Pancreas (tissue), 10 donors: Measurements from ENCODE around the gene C5AR1. TPM values are rescaled to one million over a fixed set of nuclear protein-coding genes. Genes with fewer than 3 reads are reported as not detected.
A peak's percentile ranks its signal among the peaks of the same experiment; 100 is the strongest.
"Not testable (repeated sequence)": the region's sequence is repeated elsewhere in the genome, so short reads cannot be mapped to it uniquely, and the experiment has no call there.

Source experiments
- ATAC-seq, 4 donors: fragments of 200-7000 bp; cut with Tn5 transposase; one replicate each; pipeline versions ENCODE4 v1.8.0 to v1.9.1; 2020; ENCODE audit warnings: mild to moderate bottlenecking in 4 of 4, moderate library complexity in 4 of 4
- DNase-seq, 6 donors: peaks; one replicate each; pipeline ENCODE4 v3.0.0-alpha.2; 2020
- FAIRE-seq: peaks from 2 replicates; lab custom pipeline; 2012; peaks lifted over from hg19 to GRCh38; lab: Jason Lieb, UNC
- H3K27ac ChIP-seq, 4 donors: fragments of 200-600 bp; sonication (generic); 1 replicate in 3 of 4; 2 replicates in 1 of 4; pipeline versions ENCODE4 v1.5.0 to v1.8.0; 2020
- H3K27me3 ChIP-seq, 4 donors: fragments of 200-600 bp; one replicate each; pipeline ENCODE4 v1.8.0; 2021
- H3K36me3 ChIP-seq, 3 donors: fragments of 200-600 bp; sonication (generic) in 1 of 3; one replicate each; pipeline versions ENCODE4 v1.5.0 to v1.8.0; 2020 to 2021
- H3K4me1 ChIP-seq, 3 donors: fragments of 200-600 bp; one replicate each; pipeline ENCODE4 v1.8.0; 2021
- H3K4me3 ChIP-seq, 4 donors: fragments of 200-600 bp; sonication (generic) in 2 of 4; one replicate each; pipeline versions ENCODE4 v1.5.0 to v1.8.0; 2020 to 2021
- H3K9me3 ChIP-seq, 4 donors: fragments of 200-600 bp; one replicate each; pipeline ENCODE4 v1.8.0; 2021
- CTCF ChIP-seq, 4 donors: fragments of 200-600 bp; sonication (generic) in 3 of 4; IDR thresholded peaks; one replicate each; pipeline versions ENCODE4 v1.5.0 to v1.8.0; 2021; ENCODE audit warnings: antibody characterized with exemption in 4 of 4
- WGBS, 2 donors: extraction: QIAGEN DNeasy Blood & Tissue Kit; methylation state at CpG; one replicate each; pipeline ENCODE4 v1.1.7; 2013; 5-methylcytosine and 5-hydroxymethylcytosine counted together
- intact Hi-C, 3 donors: fragments of 100-400 bp; cut with DNase I; formaldehyde crosslinking; loops; one replicate each; pipeline versions ENCODE4 v1.11.1 to v1.14.2; 2022
- polyA plus RNA-seq, 2 donors: library from polyadenylated mRNA; stranded (reverse); fragments of 200-250 nt; gene quantifications; one replicate each; pipeline ENCODE4 v1.2.3, GENCODE V29; 2013
- total RNA-seq, 6 donors: library from RNA; stranded (reverse); fragmentation: NEBNext Ultra II Directional in 4 of 6; extraction: Animal tissue kit (Norgen Biotek cat#: 25700) in 4 of 6; gene quantifications; one replicate each; pipeline versions ENCODE4 v1.2.1 to v1.2.4, GENCODE V29; 2021 to 2023
- donor health status: healthy with polysubstance abuse.
- donor health status: DM: no; HTN: no; CAD: no; lungs with moderate emphysema.
- donor health status: DM: no; HTN: no; CAD: no.
- donor health status: control.
- donor health status: control.
- donor health status: Bipolar disorder and iron deficiency.
- donor health status: DM: yes; HTN: yes; CAD: no.
- donor health status: DM: no; HTN: no; CAD: no.
- donor health status: DM: no; HTN: no; CAD: no.
- donor health status: DM: yes; HTN: yes; CAD: no.

C5AR1 gene
- total and polyA plus RNA-seq, 8 donors, result 1.2 to 10.4 (median 4.2) TPM

GRCh38 chr19:47362321-47362720 lies 52.7 kb downstream of the C5AR1 start:
- H3K27ac ChIP-seq, result no peak overlapping the region
- no peak for TF ChIP-seq CTCF (IDR thresholded peaks at IDR 0.05)
- no peaks in the 10 kb centered on the region for H3K27me3 ChIP-seq
- 92 to 94% methylated on average over 21 of the region's 21 CpGs for WGBS, 2 donors
- no peak for DNase-seq
- H3K4me3 ChIP-seq, result no peak overlapping the region
- no peak for ATAC-seq
- no peaks in the 10 kb centered on the region for H3K4me1 ChIP-seq
- H3K36me3 ChIP-seq, result peaks cover 2 to 67% (median 44%) of the 10 kb centered on the region in 3 donors
- FAIRE-seq, result no peak
- intact Hi-C loops, result no loop called here
- H3K9me3 ChIP-seq, result no peaks in the 10 kb centered on the region

GRCh38 chr19:47363758-47364531 lies 54.3 kb downstream of the C5AR1 start:
- no peaks in the 10 kb centered on the region for H3K4me1 ChIP-seq
- intact Hi-C loops, result no loop called here
- FAIRE-seq, result no peak
- WGBS, 2 donors, result 90 to 92% methylated on average over 13 of the region's 13 CpGs
- H3K9me3 ChIP-seq, result no peaks in the 10 kb centered on the region
- TF ChIP-seq CTCF (IDR thresholded peaks at IDR 0.05), result no peak
- H3K27me3 ChIP-seq, result no peaks in the 10 kb centered on the region
- no peak for ATAC-seq
- peaks cover 0 to 52% (median 30%) of the 10 kb centered on the region in 3 donors for H3K36me3 ChIP-seq
- no peak overlapping the region for H3K4me3 ChIP-seq
- no peak for DNase-seq
- no peak overlapping the region for H3K27ac ChIP-seq

GRCh38 chr19:47365455-47365854 lies 55.8 kb downstream of the C5AR1 start:
- peaks cover 0 to 50% (median 39%) of the 10 kb centered on the region in 3 donors for H3K36me3 ChIP-seq
- H3K27ac ChIP-seq, H3K4me1 ChIP-seq, FAIRE-seq, H3K4me3 ChIP-seq, intact Hi-C loops, DNase-seq, H3K9me3 ChIP-seq, H3K27me3 ChIP-seq, ATAC-seq: not testable (repeated sequence)
- WGBS, 2 donors, result 91% methylated on average over 10 of the region's 10 CpGs

GRCh38 chr19:47370045-47370611 lies 60.5 kb downstream of the C5AR1 start:
- Histone ChIP-seq H3K4me1 (no peaks in the 10 kb centered on the region), H3K27ac (no peak overlapping the region), H3K36me3 (peaks cover 6 to 48% (median 29%) of the 10 kb centered on the region in 3 donors), H3K27me3 (no peaks in the 10 kb centered on the region), H3K4me3 (no peak overlapping the region), H3K9me3 (no peaks in the 10 kb centered on the region)
- FAIRE-seq (no peak), ATAC-seq (peak in 3 of 4 donors; percentile 21 to 60 (median 41)), DNase-seq (no peak)
- 87 to 89% methylated on average over 9 to 10 of the region's 10 CpGs for WGBS, 2 donors
- no peak for TF ChIP-seq CTCF (IDR thresholded peaks at IDR 0.05)
- intact Hi-C loops, result no loop called here

- Histone ChIP-seq H3K27me3 (no peaks in the 10 kb centered on the region), H3K4me3 (no peak overlapping the region), H3K36me3 (peaks cover 6 to 55% (median 35%) of the 10 kb centered on the region in 3 donors), H3K27ac (no peak overlapping the region), H3K4me1 (no peaks in the 10 kb centered on the region), H3K9me3 (no peaks in the 10 kb centered on the region)
- FAIRE-seq (no peak), ATAC-seq (no peak), DNase-seq (no peak)
- WGBS, 2 donors, result 89 to 90% methylated on average over 9 of the region's 9 CpGs
- intact Hi-C loops, result no loop called here
- no peak for TF ChIP-seq CTCF (IDR thresholded peaks at IDR 0.05)
Measured at GRCh38 chr19:47371261-47371660, 61.6 kb downstream of the C5AR1 start.

Other genes starting within 250 kb of the C5AR1 start
- 10 to 100 TPM; 18.2 to 30.4 (median 20.5) TPM for gene ZC3H4, start 196.1 kb upstream of the C5AR1 start, total RNA-seq
- gene ZC3H4, start 196.1 kb upstream of the C5AR1 start, polyA plus RNA-seq, result 10 to 100 TPM in 1 of 2 donors, 1 to 10 TPM in 1; 8.1 to 14.3 TPM
- 10 to 100 TPM; 14.8 to 25.8 (median 20.1) TPM for gene SAE1, start 179.0 kb upstream of the C5AR1 start, total RNA-seq
- gene SAE1, start 179.0 kb upstream of the C5AR1 start, polyA plus RNA-seq, result 10 to 100 TPM in 1 of 2 donors, 1 to 10 TPM in 1; 10.0 to 23.0 TPM
- 10 to 100 TPM in 3 of 6 donors, 1 to 10 TPM in 3; 6.8 to 19.4 (median 9.2) TPM for gene BBC3, start 78.7 kb upstream of the C5AR1 start, total RNA-seq
- 10 to 100 TPM in 1 of 2 donors, 1 to 10 TPM in 1; 5.5 to 11.3 TPM for gene BBC3, start 78.7 kb upstream of the C5AR1 start, polyA plus RNA-seq
- gene CCDC9, start 53.3 kb upstream of the C5AR1 start, total RNA-seq, result 10 to 100 TPM; 24.6 to 67.3 (median 34.7) TPM
- 100 to 1,000 TPM in 1 of 2 donors, 10 to 100 TPM in 1; 38.3 to 102 TPM for gene CCDC9, start 53.3 kb upstream of the C5AR1 start, polyA plus RNA-seq
- gene INAFM1, start 35.0 kb upstream of the C5AR1 start, total RNA-seq, result 10 to 100 TPM; 10.6 to 37.7 (median 13.5) TPM
- gene INAFM1, start 35.0 kb upstream of the C5AR1 start, polyA plus RNA-seq, result 10 to 100 TPM; 25.6 to 29.7 TPM
- gene C5AR2, start 22.3 kb downstream of the C5AR1 start, total RNA-seq, result 1 to 10 TPM in 1 of 6 donors, under 1 TPM in 4, not detected in 1; 0.09 to 1.2 (median 0.69) TPM
- gene C5AR2, start 22.3 kb downstream of the C5AR1 start, polyA plus RNA-seq, result under 1 TPM; 0.12 to 0.23 TPM
- gene DHX34, start 39.5 kb downstream of the C5AR1 start, total RNA-seq, result 1 to 10 TPM; 3.5 to 9.9 (median 5.8) TPM
- 10 to 100 TPM; 16.7 to 23.5 TPM for gene DHX34, start 39.5 kb downstream of the C5AR1 start, polyA plus RNA-seq
- gene MEIS3, start 109.7 kb downstream of the C5AR1 start, total RNA-seq, result 1 to 10 TPM in 4 of 6 donors, under 1 TPM in 2; 0.91 to 4.1 (median 2.1) TPM
- gene MEIS3, start 109.7 kb downstream of the C5AR1 start, polyA plus RNA-seq, result 10 to 100 TPM; 16.0 to 28.5 TPM
- 1 to 10 TPM; 4.5 to 8.3 (median 6.7) TPM for gene SLC8A2, start 162.0 kb downstream of the C5AR1 start, total RNA-seq
- gene SLC8A2, start 162.0 kb downstream of the C5AR1 start, polyA plus RNA-seq, result 1 to 10 TPM; 2.6 to 4.8 TPM
- gene KPTN, start 174.4 kb downstream of the C5AR1 start, total RNA-seq, result 10 to 100 TPM in 1 of 6 donors, 1 to 10 TPM in 5; 3.0 to 10.7 (median 5.1) TPM
- gene KPTN, start 174.4 kb downstream of the C5AR1 start, polyA plus RNA-seq, result 10 to 100 TPM; 52.5 to 53.3 TPM
- gene NAPA, start 205.2 kb downstream of the C5AR1 start, total RNA-seq, result 10 to 100 TPM; 47.2 to 63.5 (median 53.2) TPM
- gene NAPA, start 205.2 kb downstream of the C5AR1 start, polyA plus RNA-seq, result 100 to 1,000 TPM in 1 of 2 donors, 10 to 100 TPM in 1; 77.2 to 121 TPM